ENCODE results near the gene DAPK2.
"Not testable (repeated sequence)": the region's sequence is repeated elsewhere in the genome, so short reads cannot be mapped to it uniquely, and the experiment has no call there.

Gene DAPK2

DNA sequence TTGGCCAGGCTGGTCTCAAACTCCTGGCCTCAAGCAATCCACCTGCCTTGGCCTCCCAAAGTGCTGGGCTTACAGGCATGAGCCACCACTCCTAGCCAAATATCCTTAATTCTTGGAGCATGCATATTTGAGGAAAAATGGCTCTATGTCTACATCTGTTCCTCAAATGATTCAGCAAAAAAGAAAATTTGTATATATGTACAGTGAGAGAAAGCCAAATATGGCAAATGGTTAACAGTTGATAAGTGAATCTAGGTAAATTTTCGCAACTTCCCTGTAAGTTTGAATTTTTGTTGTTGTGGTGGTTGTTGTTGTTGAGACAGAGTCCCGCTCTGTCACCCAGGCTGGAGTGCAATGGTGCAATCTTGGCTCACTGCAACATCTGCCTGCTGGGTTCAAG lies 12.8 kb upstream of the DAPK2 start:
- not testable (repeated sequence) for DNase-seq (ENCODE audit: extremely low spot score, insufficient read length, low read depth); FAIRE-seq

DNA sequence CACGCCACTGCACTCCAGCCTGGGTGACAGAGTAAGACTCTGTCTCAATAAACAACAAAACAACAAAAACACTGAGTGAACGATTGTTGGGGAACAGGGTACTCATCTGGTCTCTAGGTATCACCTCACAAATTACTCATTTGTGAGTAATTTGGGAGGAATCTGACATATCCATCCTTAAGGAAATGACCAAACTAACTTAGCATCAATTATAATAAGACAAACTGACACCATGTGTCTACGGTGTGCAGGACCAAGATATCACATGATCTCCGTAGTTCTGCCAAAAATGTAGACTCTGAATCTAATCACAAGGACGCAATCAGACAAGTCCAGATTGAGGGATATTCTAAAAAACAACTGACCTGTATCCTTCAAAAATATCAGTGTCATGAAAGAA lies 12.0 kb upstream of the DAPK2 start:
- DNase-seq (ENCODE audit: extremely low spot score, insufficient read length, low read depth) (no peak), FAIRE-seq (no peak)

DNA sequence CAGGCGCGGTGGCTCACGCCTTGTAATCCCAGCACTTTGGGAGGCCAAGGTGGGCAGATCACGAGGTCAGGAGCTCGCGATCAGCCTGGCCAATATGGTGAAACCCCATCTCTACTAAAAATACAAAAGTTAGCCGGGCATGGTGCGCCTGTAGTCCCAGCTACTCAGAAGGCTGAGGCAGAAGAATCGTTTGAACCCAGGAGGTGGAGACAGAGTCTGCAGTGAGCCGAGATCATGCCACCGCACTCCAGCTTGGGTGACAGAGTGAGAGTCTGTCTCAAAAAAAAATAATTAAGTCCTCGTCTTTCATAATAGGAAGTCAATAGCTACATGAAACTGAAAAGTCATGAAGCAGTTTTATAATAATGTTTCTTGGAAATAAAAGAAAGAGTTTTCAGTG lies 7.4 kb upstream of the DAPK2 start:
- not testable (repeated sequence) for FAIRE-seq; DNase-seq (ENCODE audit: extremely low spot score, insufficient read length, low read depth)

DNA sequence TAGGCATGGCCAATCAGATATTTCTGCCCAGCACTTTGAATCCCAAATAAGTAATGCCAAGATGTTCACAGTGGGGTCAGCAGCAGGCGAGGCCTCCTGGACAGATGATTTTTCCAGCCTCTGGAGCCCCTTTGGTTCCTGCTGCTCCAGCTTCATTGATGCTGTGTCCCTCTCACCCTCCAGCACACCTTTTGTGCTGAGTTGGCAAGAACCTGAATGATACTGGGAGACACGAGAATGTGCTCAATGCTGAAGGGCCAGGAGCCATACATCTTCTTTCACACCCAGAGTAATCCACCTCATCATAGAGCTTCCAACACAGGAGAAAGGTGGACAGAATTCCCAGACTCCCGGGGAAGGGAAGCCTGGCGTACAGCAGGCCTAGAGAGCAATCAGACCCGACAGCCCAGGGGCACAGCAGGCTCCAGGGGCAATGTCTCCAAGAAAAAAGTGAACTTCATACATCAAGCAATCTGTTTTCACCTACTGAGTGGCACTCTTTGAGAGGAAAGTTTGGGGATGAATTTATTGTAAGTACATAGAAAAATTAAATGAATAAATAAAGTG lies 6.7 kb upstream of the DAPK2 start:
- DNase-seq (ENCODE audit: extremely low spot score, insufficient read length, low read depth) = no peak
- no peak for FAIRE-seq

DNA sequence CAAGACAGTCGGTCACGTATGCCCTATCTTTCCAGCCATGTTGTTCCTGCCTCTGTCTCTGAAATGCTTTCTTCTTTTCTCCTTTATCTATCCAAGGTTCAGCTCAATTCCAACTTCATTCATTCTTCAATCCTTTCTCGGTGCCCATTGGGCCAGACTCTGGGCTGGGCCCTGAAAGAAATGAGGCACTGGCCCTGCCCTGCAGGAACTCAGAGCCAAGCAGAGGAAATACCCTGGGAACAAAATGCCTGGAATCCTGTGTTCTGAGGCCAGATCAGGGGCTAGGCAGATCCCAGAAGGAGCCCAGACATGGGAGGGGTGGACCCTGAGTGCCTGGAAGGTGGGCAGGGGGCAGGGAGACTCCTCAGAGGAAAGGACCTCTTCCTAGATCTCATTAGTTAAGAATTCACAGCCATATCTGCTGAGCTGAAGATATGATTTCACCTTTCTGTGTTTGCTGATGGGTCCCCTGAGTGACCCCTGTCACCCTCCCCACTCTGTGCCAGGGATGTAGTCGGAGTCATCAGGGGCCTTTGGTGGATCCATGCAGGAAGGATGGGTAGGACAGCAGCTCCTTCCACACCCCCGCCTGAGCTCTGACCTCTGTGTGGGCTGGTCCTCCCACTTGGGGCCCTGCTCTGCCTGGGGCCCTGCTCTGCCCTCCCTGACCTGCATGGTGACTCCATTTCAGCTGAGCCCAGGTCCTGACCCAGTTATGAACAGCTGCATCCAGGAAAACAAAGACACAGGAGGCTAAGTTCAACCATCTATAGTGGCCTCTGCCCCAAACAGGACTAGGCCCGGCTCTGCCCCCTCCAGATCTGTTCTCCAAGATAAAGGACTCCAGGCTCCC lies 5.3 kb upstream of the DAPK2 start:
- DNase-seq (ENCODE audit: extremely low spot score, insufficient read length, low read depth) (no peak), FAIRE-seq (no peak)

DNA sequence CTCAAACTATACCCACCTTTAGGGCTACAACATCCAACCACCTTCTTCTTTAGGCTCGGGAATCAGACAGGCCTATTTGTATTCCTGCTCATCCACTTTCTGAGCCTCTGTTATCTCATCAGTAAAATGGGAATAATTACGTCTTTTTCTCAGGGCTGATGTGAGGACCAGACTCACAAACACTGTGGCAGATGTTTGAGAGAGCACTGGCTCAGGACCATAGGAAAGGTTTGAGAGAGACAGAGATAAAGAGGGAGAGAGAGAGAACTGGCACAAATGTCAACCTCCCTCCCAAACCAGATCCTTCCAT lies 4.8 kb upstream of the DAPK2 start:
- FAIRE-seq (no peak), DNase-seq (ENCODE audit: extremely low spot score, insufficient read length, low read depth) (no peak)

DNA sequence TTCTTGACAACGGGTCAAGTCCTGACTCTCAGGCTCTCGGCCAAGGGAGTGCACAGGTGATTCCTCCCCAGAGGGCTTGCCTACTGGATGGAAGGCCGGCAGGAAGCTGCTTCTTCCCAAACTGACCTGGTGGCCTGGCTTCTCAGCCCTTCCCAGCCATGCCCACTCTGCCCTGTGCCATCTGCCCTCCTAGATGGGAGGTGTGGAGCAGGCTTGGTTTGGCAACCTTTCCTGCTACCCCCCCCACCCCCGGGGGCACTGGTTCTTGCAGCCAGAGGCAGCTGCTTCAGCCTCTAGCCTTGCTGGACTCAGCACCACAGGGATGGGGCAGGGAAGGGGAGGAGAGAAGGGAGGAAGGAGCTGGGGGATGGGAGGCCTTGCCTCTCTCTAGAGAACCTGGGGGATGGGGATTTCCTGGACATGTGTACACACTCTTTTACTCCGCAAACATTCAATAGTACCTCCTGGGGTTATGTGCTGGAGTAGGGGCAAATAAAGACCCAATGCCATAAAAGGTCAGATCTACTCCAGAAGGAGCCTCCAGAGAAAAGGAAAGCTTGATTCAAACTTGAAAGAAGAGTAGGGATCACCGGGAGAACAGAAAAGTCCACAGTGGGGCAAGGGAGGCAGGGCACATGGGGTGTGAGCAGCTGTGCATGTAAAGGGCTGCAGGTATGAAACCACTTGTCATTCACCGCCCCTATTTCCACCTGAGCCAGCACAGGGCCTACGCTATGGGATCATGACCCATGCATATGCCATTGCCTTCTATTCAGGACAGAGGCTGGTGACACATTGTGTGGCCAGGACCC lies 4.2 kb upstream of the DAPK2 start:
- no peak for DNase-seq (ENCODE audit: extremely low spot score, insufficient read length, low read depth)

DNA sequence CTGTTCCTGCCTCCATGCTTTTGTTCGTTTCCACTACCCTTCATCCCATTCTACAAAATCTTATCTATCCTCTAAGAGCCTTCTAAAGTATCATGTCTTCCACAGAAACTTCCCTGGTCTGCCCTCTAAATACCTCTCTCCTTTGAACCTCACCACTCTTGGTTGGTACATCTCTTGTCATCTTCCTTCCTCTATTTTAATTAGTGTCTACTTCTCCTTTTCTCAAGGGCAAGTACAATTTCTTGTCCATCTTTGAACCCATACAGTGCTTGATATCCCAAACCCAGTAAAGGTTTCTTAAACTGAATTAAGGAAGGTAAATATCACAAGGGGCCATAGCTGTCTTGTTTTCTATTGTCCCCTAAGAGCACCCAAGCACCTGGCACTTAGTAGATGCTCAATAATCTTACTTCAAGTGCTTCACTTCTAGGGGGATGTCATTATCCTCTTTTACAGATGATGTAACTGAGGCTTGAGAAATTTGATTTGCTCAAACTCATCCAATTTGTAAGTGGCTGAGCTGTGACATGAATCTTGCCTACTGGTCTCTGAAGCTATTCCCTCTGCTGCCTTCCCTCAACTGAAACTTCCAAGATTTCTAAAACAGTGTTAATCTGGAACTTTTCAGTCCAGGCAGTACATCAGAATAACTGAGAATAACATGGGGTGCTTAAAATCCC lies 2.6 kb upstream of the DAPK2 start:
- FAIRE-seq (no peak), DNase-seq (ENCODE audit: extremely low spot score, insufficient read length, low read depth) (no peak)

More for the DNA sequence above, 4.2 kb upstream of the DAPK2 start:
- FAIRE-seq = no peak

DNA sequence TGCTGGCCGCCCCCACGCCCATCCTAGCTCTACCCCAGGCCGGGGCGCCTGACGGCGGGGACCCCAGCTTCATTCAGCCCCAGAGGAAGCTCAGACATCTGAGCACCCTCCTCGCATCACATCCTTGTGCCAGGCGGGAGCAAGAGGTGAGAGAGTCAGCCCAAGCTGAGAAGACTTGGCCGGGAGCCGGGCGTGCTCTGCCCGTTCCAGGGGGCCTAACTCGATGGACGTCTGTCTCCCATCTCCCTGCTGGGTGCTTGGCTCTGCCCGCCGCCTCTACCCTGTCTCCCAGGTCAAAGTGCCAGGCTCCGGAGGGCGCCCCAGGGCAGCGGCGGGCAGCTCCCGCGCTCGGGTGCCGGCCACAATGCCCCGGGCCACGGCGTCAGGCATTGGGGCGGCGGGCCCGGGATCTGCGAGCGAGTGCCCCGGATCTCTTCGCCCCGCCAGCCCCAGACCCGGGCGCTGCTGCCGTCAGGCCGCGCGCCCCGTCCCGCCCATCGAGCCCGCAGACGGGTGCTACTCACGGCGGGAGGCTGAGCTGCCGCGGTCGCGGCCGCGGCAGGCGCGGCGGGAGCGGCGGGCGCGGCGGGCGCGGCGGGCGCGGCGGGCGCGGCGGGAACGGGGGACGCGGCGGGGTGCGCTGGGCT lies 388 bp downstream of the DAPK2 start:
- no peak for FAIRE-seq
- peak; percentile 42 for DNase-seq (ENCODE audit: extremely low spot score, insufficient read length, low read depth)

DNA sequence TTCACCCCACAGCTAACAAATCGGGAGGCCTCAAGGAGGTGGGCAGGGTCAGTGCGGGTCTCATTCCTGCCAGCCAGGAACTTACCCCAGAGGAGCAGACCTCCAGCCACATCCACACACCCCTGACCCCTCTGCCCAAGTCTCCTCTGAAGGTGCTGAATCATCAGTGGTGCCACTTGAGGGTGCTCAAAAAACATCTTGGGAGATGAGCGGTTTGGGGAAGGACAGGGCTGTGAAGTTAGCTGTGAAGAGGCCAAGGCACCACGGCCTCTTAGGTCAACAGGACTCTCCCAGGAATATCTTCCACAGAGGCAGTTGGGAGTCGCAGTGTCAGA lies 1.2 kb downstream of the DAPK2 start:
- FAIRE-seq (no peak), DNase-seq (ENCODE audit: extremely low spot score, insufficient read length, low read depth) (no peak)

DNA sequence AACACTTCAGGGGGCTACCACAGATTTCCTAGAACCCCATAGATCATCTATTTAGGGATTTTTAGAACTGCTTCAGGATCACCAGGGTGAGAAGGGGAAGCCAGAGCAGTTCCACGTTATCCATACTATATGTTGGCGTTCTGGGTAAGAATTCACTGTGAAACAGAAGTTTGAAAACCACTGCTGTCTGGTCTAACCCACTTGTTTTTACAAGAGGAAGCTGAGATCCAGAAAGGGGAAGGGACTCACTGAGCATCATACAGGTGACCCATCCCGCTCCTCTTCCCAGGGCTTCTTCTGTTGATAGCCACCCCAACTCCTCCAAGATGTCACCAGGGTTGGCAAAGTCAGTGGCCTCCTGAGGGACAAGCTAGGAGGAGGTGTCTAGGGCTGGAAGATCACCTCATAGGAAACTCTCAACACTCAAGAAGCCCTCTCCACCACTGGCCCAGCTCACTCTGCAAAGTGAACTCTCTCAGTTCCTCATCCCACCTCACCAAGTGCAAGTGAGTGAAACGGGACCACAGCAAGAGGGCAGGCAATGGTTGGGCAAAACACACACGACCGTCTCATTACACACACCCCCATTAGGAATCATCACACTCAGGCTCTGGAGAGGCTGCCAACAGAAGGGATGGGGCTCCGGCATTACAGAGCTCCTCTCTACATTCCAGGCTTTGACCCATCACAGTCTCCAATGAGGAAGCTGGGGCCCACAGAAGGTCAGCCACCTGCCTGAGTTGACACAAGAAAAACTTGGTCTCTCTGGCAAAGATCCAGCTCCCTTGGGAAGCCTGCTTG lies 1.8 kb downstream of the DAPK2 start:
- FAIRE-seq (peak; percentile 86), DNase-seq (ENCODE audit: extremely low spot score, insufficient read length, low read depth) (peak; percentile 44)

DNA sequence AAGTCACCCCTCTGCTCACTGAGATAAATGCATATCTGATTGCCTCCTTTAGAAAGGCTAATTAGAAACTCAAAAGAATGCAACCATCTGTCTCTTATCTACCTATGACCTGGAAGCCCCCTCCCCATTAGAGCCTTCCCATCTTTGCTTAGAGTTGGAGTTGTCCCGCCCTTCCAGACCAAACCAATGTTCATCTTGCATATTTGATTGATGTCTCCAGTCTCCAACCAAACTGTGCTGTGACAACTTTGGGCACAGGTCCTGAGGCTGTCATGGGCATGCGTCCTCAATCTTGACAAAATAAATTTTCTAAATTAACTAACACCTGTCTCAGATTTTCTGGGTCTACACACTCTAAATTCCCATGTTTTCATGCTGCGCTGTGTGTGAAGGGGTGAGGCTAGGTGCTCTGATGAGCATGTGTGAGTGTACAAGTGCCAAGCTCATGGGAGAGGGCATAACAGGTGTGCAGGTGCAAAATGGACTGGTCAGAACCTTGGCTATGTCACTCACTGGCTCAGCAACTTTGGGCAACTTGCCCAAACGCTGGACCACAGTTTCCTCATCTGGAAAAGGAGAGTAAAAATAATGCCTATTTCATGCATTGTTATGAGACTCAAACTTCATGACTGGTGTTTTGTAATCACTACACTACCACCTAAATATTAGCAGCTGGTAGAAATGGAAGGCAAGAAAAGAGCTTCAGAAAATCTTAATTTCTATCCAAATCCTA lies 7.2 kb downstream of the DAPK2 start:
- DNase-seq (ENCODE audit: extremely low spot score, insufficient read length, low read depth) = no peak
- FAIRE-seq = no peak

DNA sequence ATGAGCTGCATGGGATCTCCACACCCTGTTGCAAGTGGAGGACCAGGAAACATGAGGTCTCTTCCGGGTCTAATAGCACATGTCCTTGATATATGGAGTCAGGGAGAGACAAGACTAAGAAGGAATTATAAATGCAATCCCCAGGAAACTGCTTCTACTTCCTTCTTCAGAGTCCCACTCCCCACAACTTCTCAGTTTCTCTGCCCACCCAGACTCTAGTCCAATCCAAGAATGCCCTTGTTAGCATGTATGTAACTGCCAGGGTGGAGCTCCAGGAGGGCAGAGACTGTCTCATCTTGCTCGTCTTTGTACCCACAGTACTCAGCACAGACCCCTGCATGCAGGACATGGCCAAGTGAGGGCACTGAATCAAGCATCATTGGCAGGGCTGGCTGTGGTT lies 8.3 kb downstream of the DAPK2 start:
- FAIRE-seq (no peak), DNase-seq (ENCODE audit: extremely low spot score, insufficient read length, low read depth) (no peak)

DNA sequence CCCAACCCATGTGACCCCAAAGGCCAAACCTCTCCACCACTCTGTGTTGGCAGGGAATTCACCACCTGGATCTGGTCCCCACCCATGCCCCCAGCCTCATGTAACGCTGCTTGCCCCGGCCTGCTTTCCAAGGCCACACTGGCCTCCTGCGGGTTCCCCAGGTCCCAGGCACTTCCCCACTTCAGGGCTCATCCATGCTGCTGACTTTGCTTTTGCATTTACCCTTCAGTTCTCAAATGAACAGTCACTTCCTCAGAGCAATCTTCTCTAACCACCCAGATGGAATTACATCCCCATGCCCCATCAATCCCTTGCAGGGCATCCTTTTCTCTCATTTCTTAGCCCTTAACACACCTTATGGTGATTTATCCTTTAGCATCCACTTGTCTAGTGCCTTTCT lies 9.2 kb downstream of the DAPK2 start:
- DNase-seq (ENCODE audit: extremely low spot score, insufficient read length, low read depth) (no peak), FAIRE-seq (no peak)

DNA sequence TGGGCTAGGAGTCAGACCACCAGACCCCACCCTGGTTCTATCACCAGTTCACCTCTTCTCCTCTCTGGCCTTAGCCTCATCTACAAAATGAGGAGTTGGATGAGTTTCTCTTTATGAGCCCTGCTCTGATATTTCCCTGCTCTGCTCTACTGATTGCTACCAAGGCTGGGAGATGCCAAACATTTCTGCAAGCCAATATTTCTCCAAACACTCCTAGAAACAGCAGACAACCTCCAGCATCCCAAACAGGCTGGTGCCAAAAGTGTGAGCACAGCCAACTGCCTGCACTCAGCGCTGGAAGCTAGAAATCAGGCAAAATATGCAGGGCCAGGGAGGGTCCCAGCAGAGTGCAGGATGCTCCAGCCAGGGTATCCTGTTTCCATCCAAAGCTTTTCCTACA lies 10.8 kb downstream of the DAPK2 start:
- FAIRE-seq (no peak), DNase-seq (ENCODE audit: extremely low spot score, insufficient read length, low read depth) (no peak)

DNA sequence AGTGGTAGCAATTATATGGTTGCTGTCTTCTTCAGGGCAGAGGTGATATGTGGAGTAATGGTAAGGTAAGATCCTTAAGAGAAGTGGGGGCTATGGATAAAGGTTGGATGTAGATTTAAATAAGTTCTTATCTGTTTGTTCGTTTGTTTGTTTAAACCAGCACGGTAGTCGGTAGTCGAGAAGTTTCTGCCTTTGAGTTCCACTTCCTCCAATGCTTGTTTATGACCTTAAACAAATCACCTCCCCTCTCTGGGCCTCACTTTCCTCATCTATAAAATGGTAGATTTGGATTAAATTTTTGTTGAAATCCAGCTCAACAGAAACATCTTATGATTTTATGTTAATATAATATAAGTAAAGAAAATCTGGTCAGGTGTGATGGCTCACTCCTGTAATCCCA lies 11.8 kb downstream of the DAPK2 start:
- no peak for DNase-seq (ENCODE audit: extremely low spot score, insufficient read length, low read depth)
- no peak for FAIRE-seq

DNA sequence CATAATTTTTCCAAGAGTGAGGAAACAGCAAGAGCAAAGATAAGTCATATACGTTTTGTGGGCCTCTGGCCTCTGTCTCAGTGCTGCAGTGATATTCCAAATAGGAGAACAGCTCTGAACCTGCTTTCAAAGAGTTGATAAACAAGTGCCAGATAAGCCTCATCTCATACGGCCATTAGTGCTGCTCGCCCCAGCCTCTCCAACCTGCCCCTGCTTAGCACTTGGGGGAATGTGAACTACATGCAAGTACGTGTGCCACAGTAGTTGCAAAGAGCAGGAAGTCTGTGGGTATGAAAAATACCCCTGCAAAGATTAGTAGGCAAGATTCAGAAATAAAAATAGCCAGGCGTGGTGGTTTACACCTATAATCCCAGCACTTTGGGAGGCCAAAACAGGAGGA lies 14.0 kb downstream of the DAPK2 start:
- FAIRE-seq (no peak), DNase-seq (ENCODE audit: extremely low spot score, insufficient read length, low read depth) (no peak)

DNA sequence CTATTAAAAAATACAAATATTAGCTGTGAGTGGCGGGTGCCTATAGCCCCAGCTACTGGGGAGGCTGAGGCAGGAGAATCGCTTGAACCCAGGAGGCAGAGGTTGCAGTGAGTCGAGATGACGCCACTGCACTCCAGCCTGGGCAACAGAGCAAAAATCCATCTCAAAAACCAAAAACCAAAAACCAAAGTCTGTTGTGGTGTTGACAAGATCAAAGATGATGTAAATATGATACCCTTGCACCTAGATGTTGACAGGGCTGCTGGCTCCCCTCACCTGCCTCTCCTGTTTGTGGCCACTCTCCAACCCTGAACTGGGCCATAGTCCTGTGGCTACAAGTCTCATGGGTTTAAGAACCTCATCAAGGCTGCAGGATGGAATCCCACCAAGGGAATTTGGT lies 16.2 kb downstream of the DAPK2 start:
- DNase-seq (ENCODE audit: extremely low spot score, insufficient read length, low read depth) = no peak
- FAIRE-seq = no peak

DNA sequence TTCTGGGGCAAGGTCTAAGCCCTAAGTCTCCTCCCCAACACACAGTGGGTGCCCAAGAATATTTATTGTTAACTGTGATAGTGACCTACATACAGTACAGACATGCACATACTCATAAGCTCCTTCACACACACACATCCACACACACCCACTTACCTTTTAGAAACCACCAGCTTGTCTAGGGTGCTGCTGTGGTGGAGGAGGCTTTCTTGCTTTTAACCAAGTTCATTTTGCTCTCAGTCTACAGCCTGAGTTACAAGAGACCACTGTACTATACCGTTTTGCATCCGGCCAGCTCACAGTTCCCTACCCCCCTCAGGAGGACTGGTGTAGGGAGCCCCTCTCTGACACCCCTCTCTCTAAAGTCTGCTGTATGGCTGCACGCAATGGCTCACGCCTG lies 16.7 kb downstream of the DAPK2 start:
- no peak for FAIRE-seq
- DNase-seq (ENCODE audit: extremely low spot score, insufficient read length, low read depth) = no peak

Data from GM18507 (cell line).